PC-3 (cell line): ENCODE measurements around the gene COL13A1.

ENCODE experiments used
- CTCF ChIP-seq: fragments of 300-600 bp; sonication (generic); conservative IDR thresholded peaks from 2 replicates; pipeline ENCODE4 v1.5.1; 2017; ENCODE audit warnings: antibody characterized with exemption, low read depth, mild to moderate bottlenecking, low read length
- EZH2 ChIP-seq: fragments of 300-600 bp; sonication (generic); IDR thresholded peaks from one replicate; pipeline ENCODE4 v1.6.1; 2017; ENCODE audit warnings: antibody characterized with exemption, mild to moderate bottlenecking, low read length; ENCODE audit not compliant: unreplicated experiment

GRCh38 chr10:69906425-69906824 lies 104.7 kb downstream of the COL13A1 start:
- TF ChIP-seq CTCF: no peak
- TF ChIP-seq EZH2: no peak
